ENCODE results near the gene MSI2.

The MSI2 gene

GRCh38 chr17:57713140-57713539, 456.8 kb downstream of the MSI2 start:
- no peak for DNase-seq

GRCh38 chr17:57714665-57715180, 458.4 kb downstream of the MSI2 start:
- DNase-seq = no peak

GRCh38 chr17:57715981-57716380, 459.7 kb downstream of the MSI2 start:
- DNase-seq = no peak

GRCh38 chr17:57718878-57719277, 462.6 kb downstream of the MSI2 start:
- no peak for DNase-seq

- no peak for DNase-seq
Observed at GRCh38 chr17:57720386-57721035, 464.2 kb downstream of the MSI2 start.

- DNase-seq = no peak
Observed at GRCh38 chr17:57721967-57722703, 465.8 kb downstream of the MSI2 start.

- DNase-seq = no peak
Observed at GRCh38 chr17:57722704-57723043, 466.4 kb downstream of the MSI2 start.

- DNase-seq = no peak
Observed at GRCh38 chr17:57723427-57724025, 467.2 kb downstream of the MSI2 start.

GRCh38 chr17:57724026-57724728, 467.9 kb downstream of the MSI2 start:
- no peak for DNase-seq

GRCh38 chr17:57724729-57725125, 468.4 kb downstream of the MSI2 start:
- DNase-seq = no peak

- DNase-seq = no peak
Observed at GRCh38 chr17:57726213-57726790, 470.0 kb downstream of the MSI2 start.

GRCh38 chr17:57726838-57727237, 470.5 kb downstream of the MSI2 start:
- no peak for DNase-seq

GRCh38 chr17:57727630-57728175, 471.4 kb downstream of the MSI2 start:
- no peak for DNase-seq

- no peak for DNase-seq
Observed at GRCh38 chr17:57730026-57730701, 473.8 kb downstream of the MSI2 start.

GRCh38 chr17:57732062-57732461, 475.7 kb downstream of the MSI2 start:
- DNase-seq = no peak

GRCh38 chr17:57733085-57733484, 476.8 kb downstream of the MSI2 start:
- DNase-seq = no peak

Data from activated CD4-positive, alpha-beta T cell treated with anti-CD3 and anti-CD28 coated beads for 4 hours (primary cell).